ENCODE measurements around the gene SST.

DNA sequence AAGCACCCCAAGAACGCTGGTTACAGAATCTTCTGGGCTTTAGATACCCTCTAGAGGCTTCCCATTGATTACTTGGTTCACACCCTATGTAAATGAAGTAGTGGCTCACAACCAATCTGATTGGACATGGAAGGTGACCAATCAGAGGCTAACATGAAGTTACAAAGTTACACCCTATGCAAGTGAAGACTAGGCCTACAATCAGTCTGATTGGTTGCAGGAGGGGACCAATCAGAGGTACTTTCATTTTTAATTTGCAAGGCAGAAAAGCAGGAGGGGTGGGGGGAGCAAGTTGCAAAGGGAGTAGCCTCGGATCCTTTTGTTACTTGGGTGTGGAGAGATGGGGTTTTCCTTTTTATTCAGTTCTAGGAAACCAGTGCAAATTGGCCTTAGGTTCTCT, 43.3 kb upstream of the SST start:
- TF ChIP-seq, protein P1, sequence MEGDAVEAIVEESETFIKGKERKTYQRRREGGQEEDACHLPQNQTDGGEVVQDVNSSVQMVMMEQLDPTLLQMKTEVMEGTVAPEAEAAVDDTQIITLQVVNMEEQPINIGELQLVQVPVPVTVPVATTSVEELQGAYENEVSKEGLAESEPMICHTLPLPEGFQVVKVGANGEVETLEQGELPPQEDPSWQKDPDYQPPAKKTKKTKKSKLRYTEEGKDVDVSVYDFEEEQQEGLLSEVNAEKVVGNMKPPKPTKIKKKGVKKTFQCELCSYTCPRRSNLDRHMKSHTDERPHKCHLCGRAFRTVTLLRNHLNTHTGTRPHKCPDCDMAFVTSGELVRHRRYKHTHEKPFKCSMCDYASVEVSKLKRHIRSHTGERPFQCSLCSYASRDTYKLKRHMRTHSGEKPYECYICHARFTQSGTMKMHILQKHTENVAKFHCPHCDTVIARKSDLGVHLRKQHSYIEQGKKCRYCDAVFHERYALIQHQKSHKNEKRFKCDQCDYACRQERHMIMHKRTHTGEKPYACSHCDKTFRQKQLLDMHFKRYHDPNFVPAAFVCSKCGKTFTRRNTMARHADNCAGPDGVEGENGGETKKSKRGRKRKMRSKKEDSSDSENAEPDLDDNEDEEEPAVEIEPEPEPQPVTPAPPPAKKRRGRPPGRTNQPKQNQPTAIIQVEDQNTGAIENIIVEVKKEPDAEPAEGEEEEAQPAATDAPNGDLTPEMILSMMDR (CRISPR knock-in tag; IDR thresholded peaks at IDR 0.05), result no peak
- TF ChIP-seq MXI1 (IDR thresholded peaks at IDR 0.05; ENCODE audit: borderline replicate concordance, low read depth, low read length), result no peak
- no peak for TF ChIP-seq ZNF670 (CRISPR knock-in tag; IDR thresholded peaks at IDR 0.05; ENCODE audit: borderline replicate concordance)
- no peak for TF ChIP-seq ZNF619 (CRISPR knock-in tag; IDR thresholded peaks at IDR 0.05)
- TF ChIP-seq NR1H2 (CRISPR knock-in tag; IDR thresholded peaks at IDR 0.05; ENCODE audit: borderline replicate concordance, low read depth), result no peak
- no peak for TF ChIP-seq POLR2A (IDR thresholded peaks at IDR 0.05; ENCODE audit: insufficient read depth in 1 of 2, low read depth in 2 of 2, low read length in 2 of 2)
- TF ChIP-seq ZNF3 (CRISPR knock-in tag; IDR thresholded peaks at IDR 0.05), result no peak
- TF ChIP-seq, protein P2, sequence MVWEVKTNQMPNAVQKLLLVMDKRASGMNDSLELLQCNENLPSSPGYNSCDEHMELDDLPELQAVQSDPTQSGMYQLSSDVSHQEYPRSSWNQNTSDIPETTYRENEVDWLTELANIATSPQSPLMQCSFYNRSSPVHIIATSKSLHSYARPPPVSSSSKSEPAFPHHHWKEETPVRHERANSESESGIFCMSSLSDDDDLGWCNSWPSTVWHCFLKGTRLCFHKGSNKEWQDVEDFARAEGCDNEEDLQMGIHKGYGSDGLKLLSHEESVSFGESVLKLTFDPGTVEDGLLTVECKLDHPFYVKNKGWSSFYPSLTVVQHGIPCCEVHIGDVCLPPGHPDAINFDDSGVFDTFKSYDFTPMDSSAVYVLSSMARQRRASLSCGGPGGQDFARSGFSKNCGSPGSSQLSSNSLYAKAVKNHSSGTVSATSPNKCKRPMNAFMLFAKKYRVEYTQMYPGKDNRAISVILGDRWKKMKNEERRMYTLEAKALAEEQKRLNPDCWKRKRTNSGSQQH (CRISPR knock-in tag; IDR thresholded peaks at IDR 0.05; ENCODE audit: low read depth), result no peak
- TF ChIP-seq, protein P3, sequence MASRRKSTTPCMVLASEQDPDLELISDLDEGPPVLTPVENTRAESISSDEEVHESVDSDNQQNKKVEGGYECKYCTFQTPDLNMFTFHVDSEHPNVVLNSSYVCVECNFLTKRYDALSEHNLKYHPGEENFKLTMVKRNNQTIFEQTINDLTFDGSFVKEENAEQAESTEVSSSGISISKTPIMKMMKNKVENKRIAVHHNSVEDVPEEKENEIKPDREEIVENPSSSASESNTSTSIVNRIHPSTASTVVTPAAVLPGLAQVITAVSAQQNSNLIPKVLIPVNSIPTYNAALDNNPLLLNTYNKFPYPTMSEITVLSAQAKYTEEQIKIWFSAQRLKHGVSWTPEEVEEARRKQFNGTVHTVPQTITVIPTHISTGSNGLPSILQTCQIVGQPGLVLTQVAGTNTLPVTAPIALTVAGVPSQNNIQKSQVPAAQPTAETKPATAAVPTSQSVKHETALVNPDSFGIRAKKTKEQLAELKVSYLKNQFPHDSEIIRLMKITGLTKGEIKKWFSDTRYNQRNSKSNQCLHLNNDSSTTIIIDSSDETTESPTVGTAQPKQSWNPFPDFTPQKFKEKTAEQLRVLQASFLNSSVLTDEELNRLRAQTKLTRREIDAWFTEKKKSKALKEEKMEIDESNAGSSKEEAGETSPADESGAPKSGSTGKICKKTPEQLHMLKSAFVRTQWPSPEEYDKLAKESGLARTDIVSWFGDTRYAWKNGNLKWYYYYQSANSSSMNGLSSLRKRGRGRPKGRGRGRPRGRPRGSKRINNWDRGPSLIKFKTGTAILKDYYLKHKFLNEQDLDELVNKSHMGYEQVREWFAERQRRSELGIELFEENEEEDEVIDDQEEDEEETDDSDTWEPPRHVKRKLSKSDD (CRISPR knock-in tag; IDR thresholded peaks at IDR 0.05; ENCODE audit: low read depth), result no peak

Measured in HepG2 (cell line).